ENCODE results near the gene GCH1. TPM values are rescaled to one million over a fixed set of nuclear protein-coding genes. Genes with fewer than 3 reads are reported as not detected.

Gene GCH1
- total RNA-seq, 6 experiments from 2014 or later, result 41.5 to 93.6 (median 58.1) TPM

DNA sequence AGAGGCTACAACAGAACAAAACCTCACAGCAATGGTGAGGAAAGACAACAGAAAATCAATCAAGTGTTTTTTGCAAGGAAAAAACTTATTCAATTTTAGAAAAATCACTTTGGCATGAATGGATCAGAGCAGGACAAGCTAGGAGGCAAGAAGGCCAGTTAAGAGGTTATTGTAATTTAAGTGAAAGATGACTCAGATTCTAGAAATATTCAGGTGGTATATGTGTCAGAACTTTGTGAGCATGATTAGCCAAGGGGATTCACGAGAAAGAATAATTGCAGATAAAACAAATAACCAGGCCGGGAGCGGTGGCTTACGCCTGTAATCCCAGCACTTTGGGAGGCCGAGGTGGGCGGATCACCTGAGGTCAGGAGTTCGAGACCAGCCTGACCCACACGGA lies 12.7 kb downstream of the GCH1 start:
- DNase-seq (no peak), ATAC-seq (no peak)
- no peaks in the 10 kb centered on the region for H3K9me3 ChIP-seq
- no peaks in the 10 kb centered on the region for H3K36me3 ChIP-seq
- H3K27me3 ChIP-seq, result no peaks in the 10 kb centered on the region
- TF ChIP-seq, protein P1, sequence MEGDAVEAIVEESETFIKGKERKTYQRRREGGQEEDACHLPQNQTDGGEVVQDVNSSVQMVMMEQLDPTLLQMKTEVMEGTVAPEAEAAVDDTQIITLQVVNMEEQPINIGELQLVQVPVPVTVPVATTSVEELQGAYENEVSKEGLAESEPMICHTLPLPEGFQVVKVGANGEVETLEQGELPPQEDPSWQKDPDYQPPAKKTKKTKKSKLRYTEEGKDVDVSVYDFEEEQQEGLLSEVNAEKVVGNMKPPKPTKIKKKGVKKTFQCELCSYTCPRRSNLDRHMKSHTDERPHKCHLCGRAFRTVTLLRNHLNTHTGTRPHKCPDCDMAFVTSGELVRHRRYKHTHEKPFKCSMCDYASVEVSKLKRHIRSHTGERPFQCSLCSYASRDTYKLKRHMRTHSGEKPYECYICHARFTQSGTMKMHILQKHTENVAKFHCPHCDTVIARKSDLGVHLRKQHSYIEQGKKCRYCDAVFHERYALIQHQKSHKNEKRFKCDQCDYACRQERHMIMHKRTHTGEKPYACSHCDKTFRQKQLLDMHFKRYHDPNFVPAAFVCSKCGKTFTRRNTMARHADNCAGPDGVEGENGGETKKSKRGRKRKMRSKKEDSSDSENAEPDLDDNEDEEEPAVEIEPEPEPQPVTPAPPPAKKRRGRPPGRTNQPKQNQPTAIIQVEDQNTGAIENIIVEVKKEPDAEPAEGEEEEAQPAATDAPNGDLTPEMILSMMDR (IDR thresholded peaks at IDR 0.05), result no peak
- TF ChIP-seq POLR2A (IDR thresholded peaks at IDR 0.05), result no peak
- H3K4me1 ChIP-seq, result peaks cover 0 to 34% (median 6%) of the 10 kb centered on the region in 4 donors
- H3K4me3 ChIP-seq, result no peak overlapping the region
- no peak overlapping the region for H3K27ac ChIP-seq
- 74% methylated on average over 7 of the region's 8 CpGs for WGBS (ENCODE audit: insufficient coverage, low coverage, low lambda C conversion rate, missing lambda C conversion rate)
- intact Hi-C loops (cut with DNase I), result no loop called here

DNA sequence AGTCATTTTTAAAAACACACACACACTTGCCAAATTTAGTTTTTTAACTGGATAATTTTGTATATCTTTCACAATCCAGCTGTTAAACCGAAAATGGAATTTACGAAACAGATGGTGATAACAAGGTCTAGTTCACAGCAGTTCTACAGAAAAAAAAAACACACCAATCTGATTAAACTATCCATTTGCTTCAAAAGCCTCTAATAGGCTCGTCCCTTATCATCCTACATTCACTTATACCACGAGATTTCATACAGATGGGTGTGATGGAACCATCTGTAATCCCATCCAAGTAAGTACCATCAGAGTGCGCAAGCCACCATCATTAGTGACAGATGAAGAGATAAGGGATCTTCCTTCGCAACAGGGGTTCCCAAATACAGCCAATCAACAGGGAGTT lies 20.1 kb downstream of the GCH1 start:
- peak overlapping the region in 1 of 3 donors; percentile 34 for H3K4me3 ChIP-seq
- H3K36me3 ChIP-seq, result no peaks in the 10 kb centered on the region
- H3K4me1 ChIP-seq, result peaks cover 0 to 27% (median 7%) of the 10 kb centered on the region in 4 donors
- no peaks in the 10 kb centered on the region for H3K27me3 ChIP-seq
- peak overlapping the region; percentile 60 to 77 (median 74) for H3K27ac ChIP-seq
- ATAC-seq, result no peak
- 46% methylated on average over 6 of the region's 6 CpGs for WGBS (ENCODE audit: insufficient coverage, low coverage, low lambda C conversion rate, missing lambda C conversion rate)
- H3K9me3 ChIP-seq, result no peaks in the 10 kb centered on the region
- TF ChIP-seq, protein P1 (IDR thresholded peaks at IDR 0.05), result no peak
- TF ChIP-seq POLR2A (IDR thresholded peaks at IDR 0.05), result no peak
- intact Hi-C loops (cut with DNase I), result no loop called here
- no peak for DNase-seq

DNA sequence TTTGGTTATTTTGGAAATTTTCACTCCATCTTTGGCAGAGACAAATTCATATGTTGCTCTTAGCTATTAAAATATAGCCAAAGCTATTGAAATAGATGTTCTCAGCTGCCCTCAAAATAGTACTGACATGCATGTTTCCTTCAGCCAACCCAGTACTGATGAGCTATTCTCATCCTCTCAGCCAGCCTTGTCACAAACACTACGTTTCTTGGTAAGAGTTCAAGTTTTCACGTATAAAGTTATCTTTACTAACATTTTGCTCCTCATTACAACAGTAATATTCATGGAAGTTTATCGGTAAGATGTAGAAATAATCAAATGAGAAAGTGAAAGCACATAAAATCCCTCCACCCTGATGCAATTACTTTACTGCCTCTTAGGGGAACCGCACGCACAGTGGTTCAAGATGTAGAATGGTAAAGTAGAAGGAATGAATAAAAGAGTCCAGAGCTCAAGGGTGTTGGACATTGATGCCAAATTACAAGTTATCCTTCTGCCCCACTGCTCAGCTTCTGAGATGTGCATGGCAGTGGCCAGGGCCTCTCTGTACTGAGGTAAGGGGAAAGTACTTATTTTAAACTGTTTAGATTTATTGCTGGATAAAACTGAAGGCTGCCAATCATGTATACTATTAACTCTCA lies 20.7 kb downstream of the GCH1 start:
- 0% methylated on average over 5 of the region's 5 CpGs for WGBS (ENCODE audit: insufficient coverage, low coverage, low lambda C conversion rate, missing lambda C conversion rate)
- no peak for DNase-seq

GRCh38 chr14:54881235-54881760 lies 21.3 kb downstream of the GCH1 start:
- H3K4me3 ChIP-seq, result peak overlapping the region; percentile 22 to 45 (median 34)

More for the DNA sequence above, 20.7 kb downstream of the GCH1 start:
- Histone ChIP-seq H3K27ac (peak overlapping the region; percentile 60 to 77 (median 74)), H3K4me1 (peaks cover 0 to 27% (median 7%) of the 10 kb centered on the region in 4 donors), H3K9me3 (no peaks in the 10 kb centered on the region), H3K27me3 (no peaks in the 10 kb centered on the region), H3K4me3 (peak overlapping the region; percentile 22 to 45 (median 34)), H3K36me3 (no peaks in the 10 kb centered on the region)
- ATAC-seq, result peak; percentile 64 to 72 (median 68)
- TF ChIP-seq, protein P1 (IDR thresholded peaks at IDR 0.05), result no peak
- TF ChIP-seq POLR2A (IDR thresholded peaks at IDR 0.05), result no peak
- intact Hi-C loops (cut with DNase I), result no loop called here

More at GRCh38 chr14:54881235-54881760, 21.3 kb downstream of the GCH1 start:
- TF ChIP-seq, protein P1 (IDR thresholded peaks at IDR 0.05), result no peak
- no peak for TF ChIP-seq POLR2A (IDR thresholded peaks at IDR 0.05)
- DNase-seq (no peak), ATAC-seq (peak; percentile 64 to 71 (median 68))
- peak overlapping the region; percentile 60 to 77 (median 74) for H3K27ac ChIP-seq
- peaks cover 0 to 27% (median 7%) of the 10 kb centered on the region in 4 donors for H3K4me1 ChIP-seq
- no peaks in the 10 kb centered on the region for H3K9me3 ChIP-seq
- H3K27me3 ChIP-seq, result no peaks in the 10 kb centered on the region
- H3K36me3 ChIP-seq, result no peaks in the 10 kb centered on the region
- 0% methylated on average over 6 of the region's 6 CpGs for WGBS (ENCODE audit: insufficient coverage, low coverage, low lambda C conversion rate, missing lambda C conversion rate)
- intact Hi-C loops (cut with DNase I), result no loop called here

All from right lobe of liver (tissue), 6 donors.